Vagina (tissue), 2 donors: ENCODE data around the gene UTS2B.

Source experiments
- POLR2A ChIP-seq, 2 donors: fragments of 450-650 bp; IDR thresholded peaks; one replicate each; pipeline ENCODE4 v1.6.1; 2017; ENCODE audit warnings: antibody characterized with exemption in 2 of 2, mild to moderate bottlenecking in 2 of 2, moderate library complexity in 2 of 2
- POLR2AphosphoS5 ChIP-seq, 2 donors: sonication (generic); formaldehyde crosslinking; IDR thresholded peaks; one replicate each; pipeline ENCODE4 v1.9.0; 2017; ENCODE audit warnings: antibody characterized with exemption in 2 of 2, mild to moderate bottlenecking in 2 of 2, low read depth in 1 of 2; ENCODE audit not compliant: insufficient read depth in 1 of 2
- TF ChIP-seq, protein P1 (sequence below), 3 experiments: fragments of 450-650 bp in 2 of 3; fragments of 200-600 bp in 1 of 3; sonication (generic) in 1 of 3; IDR thresholded peaks; one replicate each; pipeline ENCODE4 v1.5.1; 2017 to 2019; ENCODE audit warnings: antibody characterized with exemption in 3 of 3, mild to moderate bottlenecking in 2 of 3, moderate library complexity in 2 of 3

DNA sequence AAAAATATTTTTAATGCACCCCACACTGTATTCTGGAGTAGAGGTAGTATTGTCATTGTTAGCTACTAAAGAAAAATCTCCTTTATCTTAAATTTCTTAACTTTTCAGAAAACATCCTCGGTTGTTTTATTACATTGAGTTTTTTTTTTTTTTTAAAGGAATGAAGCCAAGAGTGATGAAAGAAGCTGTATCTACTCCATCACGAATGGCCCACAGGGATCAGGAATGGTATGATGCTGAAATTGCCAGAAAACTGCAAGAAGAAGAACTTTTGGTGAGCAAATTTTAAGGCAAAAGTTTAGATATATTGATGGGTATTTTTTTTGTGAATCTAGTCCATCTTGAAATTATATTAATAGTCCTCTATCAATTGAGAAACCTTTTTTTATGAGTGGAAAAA lies 49.7 kb upstream of the UTS2B start:
- TF ChIP-seq, protein P1, sequence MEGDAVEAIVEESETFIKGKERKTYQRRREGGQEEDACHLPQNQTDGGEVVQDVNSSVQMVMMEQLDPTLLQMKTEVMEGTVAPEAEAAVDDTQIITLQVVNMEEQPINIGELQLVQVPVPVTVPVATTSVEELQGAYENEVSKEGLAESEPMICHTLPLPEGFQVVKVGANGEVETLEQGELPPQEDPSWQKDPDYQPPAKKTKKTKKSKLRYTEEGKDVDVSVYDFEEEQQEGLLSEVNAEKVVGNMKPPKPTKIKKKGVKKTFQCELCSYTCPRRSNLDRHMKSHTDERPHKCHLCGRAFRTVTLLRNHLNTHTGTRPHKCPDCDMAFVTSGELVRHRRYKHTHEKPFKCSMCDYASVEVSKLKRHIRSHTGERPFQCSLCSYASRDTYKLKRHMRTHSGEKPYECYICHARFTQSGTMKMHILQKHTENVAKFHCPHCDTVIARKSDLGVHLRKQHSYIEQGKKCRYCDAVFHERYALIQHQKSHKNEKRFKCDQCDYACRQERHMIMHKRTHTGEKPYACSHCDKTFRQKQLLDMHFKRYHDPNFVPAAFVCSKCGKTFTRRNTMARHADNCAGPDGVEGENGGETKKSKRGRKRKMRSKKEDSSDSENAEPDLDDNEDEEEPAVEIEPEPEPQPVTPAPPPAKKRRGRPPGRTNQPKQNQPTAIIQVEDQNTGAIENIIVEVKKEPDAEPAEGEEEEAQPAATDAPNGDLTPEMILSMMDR (IDR thresholded peaks at IDR 0.05), result no peak
- TF ChIP-seq POLR2A (IDR thresholded peaks at IDR 0.05) (no peak), POLR2AphosphoS5 (IDR thresholded peaks at IDR 0.05; ENCODE audit: insufficient read depth in 1 of 2, low read depth in 1 of 2) (no peak)
